GM18508 (cell line): ENCODE data around the gene MLH3.
"Not testable (repeated sequence)": the region's sequence is repeated elsewhere in the genome, so short reads cannot be mapped to it uniquely, and the experiment has no call there.

ENCODE experiments used
- ATAC-seq: cut with Tn5 transposase; IDR thresholded peaks from one replicate; pipeline ENCODE4 v1.9.1; 2021; ENCODE audit warnings: moderate number of reproducible peaks; ENCODE audit not compliant: insufficient read depth, unreplicated experiment

Gene MLH3

GRCh38 chr14:74994182-74994581, 57.1 kb downstream of the MLH3 start:
- ATAC-seq: not testable (repeated sequence)

- ATAC-seq: no peak
Observed at GRCh38 chr14:74988993-74989392, 62.3 kb downstream of the MLH3 start.

DNA sequence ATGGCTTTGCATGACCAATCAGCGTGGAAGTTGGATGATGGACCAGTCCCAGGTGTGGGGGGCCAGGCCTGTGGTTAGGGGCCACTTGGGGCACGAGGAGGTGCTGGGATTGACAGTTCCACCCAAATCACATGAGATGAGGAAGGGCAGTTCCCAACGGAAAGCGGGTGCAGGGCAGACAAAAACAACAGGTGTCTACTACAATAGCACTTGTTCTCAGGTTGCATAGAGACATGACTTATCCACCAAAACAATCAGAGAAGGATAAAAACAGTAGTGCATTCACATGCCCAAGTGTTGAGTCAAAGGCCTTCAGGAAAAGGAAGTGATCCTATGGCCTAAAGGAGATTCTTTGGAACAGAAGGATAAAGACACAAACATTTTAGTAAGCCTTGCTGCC, 63.1 kb downstream of the MLH3 start:
- no peak for ATAC-seq

DNA sequence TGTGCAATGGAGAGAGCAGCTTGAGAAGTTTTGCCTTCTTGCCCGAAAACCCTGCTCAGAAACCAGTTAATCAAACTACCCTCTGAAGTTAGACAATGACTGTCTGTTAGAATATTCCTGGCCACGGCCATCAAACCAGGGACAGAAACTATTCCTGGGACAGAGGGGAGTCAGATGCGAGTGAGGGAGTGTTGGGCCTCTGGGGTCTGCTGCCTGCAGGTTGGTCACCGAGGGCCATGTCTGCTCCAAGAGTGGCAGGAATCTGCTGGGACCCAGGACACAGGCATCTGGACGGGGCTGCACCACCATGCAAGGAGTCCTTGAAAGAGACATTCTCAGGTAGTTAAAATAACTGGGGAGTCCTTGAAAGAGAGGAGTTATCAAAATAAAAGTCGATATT, 65.5 kb downstream of the MLH3 start:
- no peak for ATAC-seq

- ATAC-seq: no peak
Observed at GRCh38 chr14:74985028-74985310, 66.3 kb downstream of the MLH3 start.

DNA sequence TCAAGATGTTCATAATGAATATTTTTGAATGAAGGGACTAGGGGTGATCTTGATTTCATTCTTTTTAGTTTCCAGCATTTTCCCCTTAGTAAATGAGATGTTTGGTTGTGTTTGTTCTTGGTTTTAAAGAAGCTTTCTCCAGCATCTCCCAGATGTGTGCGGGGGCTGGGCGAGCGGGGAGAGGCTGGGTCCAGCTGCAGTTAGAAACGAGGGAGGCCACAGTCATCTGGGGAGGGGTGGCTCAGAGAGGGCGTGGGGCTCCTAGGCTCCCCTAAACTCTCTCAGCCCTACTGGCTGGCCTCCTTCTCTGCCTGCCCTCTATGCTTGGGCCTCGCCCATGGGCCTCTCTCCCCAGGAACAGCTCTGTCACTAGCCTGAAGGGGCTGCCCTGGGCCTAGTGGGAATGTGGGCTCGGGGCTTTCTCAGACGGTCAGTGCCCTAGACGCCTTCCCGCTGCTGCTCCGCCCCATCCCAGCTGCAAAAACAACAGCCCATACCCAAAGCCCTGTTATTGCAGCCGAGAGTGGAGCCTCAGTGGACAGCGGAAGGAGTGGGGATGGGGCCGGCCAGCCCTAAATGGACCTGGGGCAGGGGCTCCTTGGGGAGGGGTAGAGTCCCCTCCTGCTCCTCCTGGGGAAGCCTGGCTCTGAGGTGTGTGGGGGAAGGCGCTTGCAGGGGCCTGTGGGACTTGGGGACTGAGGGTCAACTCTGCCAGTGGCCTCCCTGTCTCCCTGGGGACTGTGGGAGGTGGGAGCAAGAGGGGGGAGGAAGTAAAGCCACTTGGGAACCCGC, 66.8 kb downstream of the MLH3 start:
- no peak for ATAC-seq

DNA sequence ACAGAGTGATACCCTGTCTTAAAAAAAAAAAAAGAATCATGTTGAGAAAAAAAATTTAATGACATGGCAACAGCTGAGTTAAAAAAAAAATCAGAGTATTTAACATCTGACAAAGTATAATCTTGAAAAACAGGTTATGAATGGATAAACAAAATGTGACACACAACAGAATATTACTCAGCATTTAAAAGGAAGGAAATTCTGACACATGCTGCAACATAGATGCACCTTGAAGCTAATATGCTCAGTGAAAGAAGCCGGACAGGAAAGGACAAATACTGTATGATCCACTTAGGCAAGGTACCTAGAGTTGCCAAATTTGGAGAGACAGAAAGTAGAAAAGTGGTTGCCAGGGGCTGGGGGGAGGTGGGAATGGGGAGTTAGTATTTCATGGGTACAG, 67.9 kb downstream of the MLH3 start:
- ATAC-seq: no peak

- ATAC-seq: no peak
Observed at GRCh38 chr14:74982661-74983060, 68.6 kb downstream of the MLH3 start.

- ATAC-seq: no peak
Observed at GRCh38 chr14:74981833-74982232, 69.4 kb downstream of the MLH3 start.

- no peak for ATAC-seq
Observed at GRCh38 chr14:74981462-74981782, 69.8 kb downstream of the MLH3 start.

DNA sequence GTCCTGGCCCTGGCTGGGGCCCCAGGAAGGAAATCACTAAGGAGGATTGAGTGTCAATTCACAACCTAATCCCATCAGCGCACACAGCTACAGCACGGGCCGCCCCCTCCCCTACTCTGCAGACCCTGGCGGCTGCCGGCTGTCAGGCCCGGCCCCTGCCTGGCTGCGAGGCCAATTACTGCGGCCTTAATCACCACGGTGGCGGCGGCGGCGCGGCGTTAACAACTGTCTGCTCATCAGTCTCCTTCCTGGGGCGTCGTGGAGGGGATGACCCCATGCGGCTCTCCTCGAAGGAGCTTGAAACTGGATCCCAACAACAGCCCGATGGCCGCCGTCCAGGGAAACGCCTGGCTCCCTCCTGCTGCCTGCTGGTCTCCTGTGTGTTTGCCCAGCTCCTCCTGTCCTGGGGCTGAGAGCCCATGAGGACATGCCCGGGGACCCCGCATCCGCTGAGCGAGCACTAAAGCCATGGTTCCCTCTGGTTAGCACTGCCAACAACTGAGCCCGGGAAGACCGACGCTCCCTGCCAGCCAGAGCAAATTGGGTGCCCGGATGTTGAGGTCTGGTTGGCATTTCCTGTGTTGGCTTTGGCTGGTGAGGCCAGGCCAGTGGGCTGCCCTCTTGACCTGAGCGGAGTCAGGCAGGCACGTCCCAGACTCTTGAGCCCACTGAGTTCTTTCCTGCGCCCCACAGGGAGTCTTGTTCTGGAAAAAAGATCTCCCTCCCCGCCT, 70.4 kb downstream of the MLH3 start:
- no peak for ATAC-seq

DNA sequence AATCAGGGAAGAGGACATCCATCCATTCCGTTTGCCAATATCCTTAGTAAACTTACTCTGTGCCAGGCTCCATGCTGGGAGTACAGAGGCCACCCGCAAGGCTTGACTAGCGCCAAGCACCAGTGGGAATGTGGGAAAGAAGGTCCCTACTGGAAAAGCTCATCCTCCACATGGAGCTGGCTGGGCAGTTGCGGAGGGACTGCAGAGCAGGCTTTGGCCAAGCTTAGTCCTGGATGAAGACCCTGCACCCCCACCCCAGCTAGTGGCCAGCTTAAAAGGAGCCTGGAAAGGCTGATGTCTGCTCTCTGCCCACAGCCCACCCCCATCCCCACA, 70.9 kb downstream of the MLH3 start:
- ATAC-seq: no peak

DNA sequence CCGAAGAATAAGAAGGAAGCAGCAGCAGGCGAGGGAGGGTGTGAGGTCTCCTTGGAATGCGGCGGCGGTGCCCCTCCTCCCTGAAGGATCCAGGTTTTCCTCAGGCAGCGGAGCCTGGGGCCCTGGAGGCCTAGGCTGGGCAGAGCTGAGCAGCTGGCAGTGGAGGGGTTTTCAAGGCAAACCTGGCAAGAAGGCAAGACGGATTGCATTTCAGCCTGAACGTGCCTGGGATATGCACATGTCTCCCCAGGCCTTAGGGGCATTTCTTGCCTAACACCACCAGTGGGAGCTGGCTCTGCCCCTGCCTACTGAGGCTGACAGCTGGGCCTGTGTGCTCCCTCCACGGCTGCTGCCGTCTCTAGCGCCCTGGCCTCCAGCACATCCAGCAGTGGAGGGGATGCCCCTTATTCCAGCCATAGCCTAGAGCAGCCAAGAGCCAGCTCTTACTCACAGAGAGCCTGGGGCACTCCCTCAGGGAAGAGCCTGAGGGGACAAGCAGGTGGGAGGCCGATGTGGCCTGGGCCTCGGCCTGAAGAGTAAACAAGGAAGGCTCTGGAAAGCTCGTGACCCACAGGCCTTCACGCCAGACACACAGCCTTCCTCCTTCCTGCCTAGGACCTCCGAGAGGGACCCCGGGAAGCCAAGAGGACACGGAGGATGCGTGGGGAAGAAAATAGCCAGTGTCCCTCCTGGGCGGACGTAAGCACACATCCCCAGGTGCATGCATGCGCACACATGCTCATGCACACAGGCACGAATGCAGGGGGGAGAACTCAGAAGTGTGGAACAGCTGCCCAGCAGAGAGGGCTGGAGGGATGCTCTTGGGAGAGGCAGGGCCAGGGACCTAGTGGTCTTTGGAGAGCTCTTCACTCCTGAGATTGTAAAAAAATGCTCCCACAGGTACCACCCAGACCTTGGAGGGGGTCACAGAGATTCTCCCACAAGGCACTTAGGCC, 71.5 kb downstream of the MLH3 start:
- ATAC-seq: no peak

DNA sequence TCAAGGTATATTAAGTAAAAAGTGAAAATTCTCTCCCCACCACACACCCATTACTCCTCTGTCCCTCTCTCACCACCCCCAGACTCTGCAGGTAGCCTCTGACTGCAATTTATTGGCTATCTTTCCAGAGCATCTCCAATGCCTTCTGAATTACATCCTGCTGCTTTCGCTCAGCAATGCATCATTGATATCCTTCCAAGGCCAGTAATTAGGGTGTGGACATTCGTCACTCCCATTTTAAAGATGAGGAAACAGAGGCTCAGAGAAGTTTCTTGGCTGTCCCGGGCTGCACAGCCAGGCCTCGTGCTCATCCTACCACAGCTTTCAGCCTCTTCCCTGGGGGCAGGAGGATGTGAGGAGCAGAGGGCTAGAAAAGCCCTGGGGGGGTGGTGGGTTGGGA, 72.2 kb downstream of the MLH3 start:
- no peak for ATAC-seq

- no peak for ATAC-seq
Observed at GRCh38 chr14:74978416-74978947, 72.8 kb downstream of the MLH3 start.

- no peak for ATAC-seq
Observed at GRCh38 chr14:74977901-74978385, 73.3 kb downstream of the MLH3 start.

DNA sequence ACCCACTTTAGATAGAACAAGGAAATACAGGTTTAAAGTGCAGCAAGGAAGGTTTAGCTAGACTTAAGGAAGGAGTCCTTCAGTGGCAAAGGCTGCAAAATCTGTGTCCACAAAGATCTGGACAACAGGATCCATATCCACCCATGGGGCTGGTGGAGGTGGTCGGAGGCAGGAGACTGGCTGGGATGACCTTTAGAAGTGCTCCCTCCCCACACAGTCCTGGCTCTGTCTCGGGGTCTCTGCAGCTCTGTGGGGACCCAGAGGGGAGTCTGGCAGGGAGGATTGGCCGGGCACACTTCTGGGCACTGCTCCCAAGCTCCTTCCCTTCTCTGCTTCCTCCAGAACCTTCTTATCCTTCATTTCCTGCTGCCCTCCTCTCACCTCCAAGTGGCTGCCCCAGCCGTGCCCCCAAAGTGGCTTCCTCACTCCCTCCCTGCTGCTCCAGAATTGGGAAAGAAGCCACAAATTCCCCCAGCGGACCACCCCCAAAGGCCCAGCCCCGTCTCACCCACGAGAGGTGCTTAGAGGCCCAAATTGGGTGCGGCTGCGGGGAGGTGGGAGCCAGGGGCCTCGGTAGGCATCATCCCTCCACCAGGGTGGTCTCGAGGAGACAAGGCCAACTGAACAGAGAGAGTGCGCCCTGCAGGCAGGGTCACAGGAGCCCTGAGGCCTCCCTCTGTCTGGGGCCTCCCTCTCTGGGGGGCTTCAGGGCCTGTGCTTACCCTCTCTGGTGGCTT, 73.9 kb downstream of the MLH3 start:
- ATAC-seq: no peak

GRCh38 chr14:74976264-74977113, 74.8 kb downstream of the MLH3 start:
- ATAC-seq: no peak

GRCh38 chr14:74975059-74975810, 76.0 kb downstream of the MLH3 start:
- ATAC-seq: no peak
